GM18951 (cell line): ENCODE results near the gene ETS2.

Experiments
- POLR2A ChIP-seq: IDR thresholded peaks from 4 replicates; pipeline ENCODE4 v1.6.1; 2011; ENCODE audit warnings: mild to moderate bottlenecking; ENCODE audit not compliant: insufficient read length, insufficient read depth; ENCODE audit errors: extremely low read depth
- in situ Hi-C: fragments of 300-500 bp; cut with MboI; formaldehyde crosslinking; loops from one replicate; pipeline ENCODE4 v1.12.0; 2022; ENCODE audit warnings: low sequenced_read_pairs, mixed read lengths, inconsistent platforms; ENCODE audit not compliant: unreplicated experiment

Gene ETS2

DNA sequence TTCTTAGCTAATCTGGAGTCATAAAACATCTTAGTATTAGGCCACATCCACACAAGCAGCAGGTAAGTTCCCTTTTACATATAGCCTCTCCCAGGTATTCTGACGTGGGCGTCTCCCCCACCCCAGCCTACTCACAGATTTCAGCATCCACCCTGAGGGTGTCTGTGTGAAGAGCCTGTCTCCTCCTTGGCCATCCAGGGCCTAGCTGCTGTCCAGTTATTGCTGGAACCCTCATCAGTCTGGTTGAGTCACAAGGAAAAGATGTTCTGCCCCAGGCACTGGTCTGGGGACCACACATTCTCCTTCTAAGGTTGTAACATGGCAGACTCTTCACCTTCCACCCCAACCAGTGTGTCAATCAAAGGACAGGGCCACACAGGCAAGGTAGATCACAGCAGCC, 57.6 kb downstream of the ETS2 start:
- in situ Hi-C loops = no loop called here
- TF ChIP-seq POLR2A = no peak

DNA sequence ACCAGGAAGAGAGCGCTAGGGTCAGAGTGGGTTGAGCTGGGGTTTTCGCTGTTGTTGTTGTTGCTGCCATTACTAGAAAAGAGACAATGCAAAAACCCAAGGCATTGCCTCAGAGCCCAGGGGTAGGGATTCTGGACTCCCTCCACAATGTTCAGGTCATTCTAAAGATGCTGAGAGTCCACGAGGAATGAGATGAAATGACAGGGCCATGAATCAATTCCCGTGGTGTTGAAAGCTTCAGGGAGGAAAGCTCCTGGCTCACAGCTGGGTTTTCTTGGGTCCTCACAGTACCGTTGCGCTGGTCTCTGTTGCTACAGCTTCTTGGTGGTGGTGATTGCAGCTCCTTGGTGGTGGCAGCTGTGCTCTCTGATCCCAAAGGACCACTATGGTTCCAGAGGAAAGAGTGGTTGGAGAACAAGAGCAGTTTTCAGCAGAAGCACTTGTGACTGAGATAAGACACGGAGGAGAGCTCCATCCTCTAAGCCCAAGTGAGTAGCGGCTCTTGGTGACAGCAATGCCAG, 58.2 kb downstream of the ETS2 start:
- no peak for TF ChIP-seq POLR2A
- in situ Hi-C loops = no loop called here

DNA sequence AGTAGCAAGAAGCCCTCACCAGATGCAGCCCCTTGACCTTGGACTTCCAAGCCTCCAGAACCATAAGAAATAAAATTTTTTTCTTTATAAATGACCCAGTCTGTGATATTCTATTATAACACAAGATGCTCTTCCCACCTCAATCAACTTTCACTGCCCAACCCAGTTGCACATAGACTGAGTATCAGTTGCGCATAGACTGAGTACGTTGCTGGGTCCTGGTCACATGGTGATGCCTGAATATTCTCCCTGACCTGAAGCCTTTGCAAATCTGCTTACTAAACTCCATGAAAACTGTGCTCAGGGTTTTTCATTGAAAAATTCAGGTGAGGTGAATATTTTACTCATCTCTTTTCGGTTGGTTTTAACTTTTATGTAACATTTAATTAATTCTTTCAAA, 59.2 kb downstream of the ETS2 start:
- TF ChIP-seq POLR2A = no peak
- in situ Hi-C loops = no loop called here

DNA sequence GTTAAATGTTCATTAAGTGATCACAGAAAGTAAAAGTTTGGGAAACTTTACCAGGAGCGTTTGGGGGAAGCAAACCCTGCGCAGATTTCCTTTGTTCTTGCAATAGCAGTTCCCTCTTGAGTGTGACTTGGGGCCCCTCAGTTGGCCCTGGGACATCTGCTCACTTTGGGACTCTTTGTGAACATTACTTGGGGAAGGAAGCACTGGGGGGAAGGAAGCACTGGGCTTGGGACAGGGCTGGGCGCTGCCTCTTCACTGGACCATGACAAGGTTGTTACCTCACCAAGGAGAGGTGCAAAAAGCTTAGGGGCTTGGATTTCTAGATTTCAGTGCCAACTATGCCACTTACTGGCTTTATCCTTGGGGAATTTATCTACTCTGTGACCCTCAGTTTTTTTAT, 63.5 kb downstream of the ETS2 start:
- no peak for TF ChIP-seq POLR2A
- in situ Hi-C loops = no loop called here

DNA sequence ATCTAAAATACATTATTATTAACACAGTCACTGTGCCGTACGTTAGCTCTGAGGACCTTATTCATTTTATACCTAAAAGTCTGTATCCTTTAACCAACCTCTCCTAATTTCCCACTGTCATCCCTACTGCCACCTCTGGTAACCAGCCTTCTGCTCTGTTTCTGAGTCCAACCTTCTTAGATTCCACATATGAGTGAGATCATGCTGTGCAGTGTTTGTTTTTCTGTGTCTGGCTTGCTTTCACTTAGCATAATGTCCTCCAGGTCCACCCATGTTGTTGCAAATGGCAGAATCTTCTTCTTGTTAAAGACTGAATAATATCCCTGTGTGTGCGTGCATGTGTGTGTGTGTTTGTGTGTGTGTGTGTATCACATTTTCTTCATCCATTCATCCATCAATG, 64.2 kb downstream of the ETS2 start:
- in situ Hi-C loops = no loop called here
- TF ChIP-seq POLR2A = no peak
